ENCODE results near the gene HDC. TPM values are rescaled to one million over a fixed set of nuclear protein-coding genes. Genes with fewer than 3 reads are reported as not detected.

The HDC gene
- total and polyA plus RNA-seq, 2 of the 13 experiments (the other 11 are each of a cell fraction or from before 2014, with no cell fraction given) = not detected

- no peak for TF ChIP-seq ZNF333 (CRISPR knock-in tag; IDR thresholded peaks at IDR 0.05; ENCODE audit: borderline replicate concordance)
- no peak for TF ChIP-seq KLF11 (CRISPR knock-in tag; IDR thresholded peaks at IDR 0.05)
- no peak for TF ChIP-seq STAG1 (CRISPR knock-in tag; IDR thresholded peaks at IDR 0.05)
- no peak for TF ChIP-seq ZNF124 (CRISPR knock-in tag; IDR thresholded peaks at IDR 0.05)
- no peak for TF ChIP-seq FOXK2 (IDR thresholded peaks at IDR 0.05)
These were observed 54.9 kb downstream of the HDC start (continued) for GRCh38 chr15:50210462-50211157.

GRCh38 chr15:50209809-50210208 is 55.7 kb downstream of the HDC start:
- no peak overlapping the region for H3K27ac ChIP-seq (ENCODE audit: extremely low read length, insufficient read depth, low read length)
- no peaks in the 10 kb centered on the region for H3K27me3 ChIP-seq (ENCODE audit: control insufficient read depth in 1 of 2, insufficient read depth in 2 of 2, low read length in 2 of 2)
- peaks cover 5 to 36% of the 10 kb centered on the region in 2 experiments; a peak in 4 of 5 replicates for H3K36me3 ChIP-seq (replicated peaks in 1 of 2; ENCODE audit: control insufficient read depth in 1 of 2, insufficient read depth in 2 of 2, low read length in 2 of 2)
- 98% methylated on average over 4 of the region's 4 CpGs for WGBS (ENCODE audit: low lambda C conversion rate)
- H3K9ac ChIP-seq (ENCODE audit: insufficient read depth, low read depth, low read length) = no peak overlapping the region
- CTCF ChIA-PET (ENCODE audit: low intra/inter-chr PET ratio, low total read pairs) = no interaction called here
- H3K9me3 ChIP-seq (ENCODE audit: low read length) = peaks cover 5% of the 10 kb centered on the region; the same call in 1 of the 2 replicates
- POLR2A ChIA-PET = no interaction called here
- peaks cover 18% of the 10 kb centered on the region for H3K4me1 ChIP-seq (ENCODE audit: insufficient read depth, low read length)
- H4K20me1 ChIP-seq (ENCODE audit: insufficient read depth, low read length) = no peaks in the 10 kb centered on the region
- intact Hi-C loops (cut with micrococcal nuclease; ENCODE audit: unreplicated experiment) (no loop called here), in situ Hi-C loops (cut with HindIII; ENCODE audit: extremely low pct_ligation_motif_present, low pct_unique_long_range_greater_than_20kb) (no loop called here)
- H3K4me3 ChIP-seq (replicated peaks in 1 of 3; ENCODE audit: insufficient read depth in 1 of 3, low read depth in 2 of 3, low read length in 3 of 3) = no peak overlapping the region
- H3K79me2 ChIP-seq (ENCODE audit: insufficient read depth, low read length) = no peaks in the 10 kb centered on the region
- H2AFZ ChIP-seq (ENCODE audit: low read length) = no peak overlapping the region
- ATAC-seq = no peak
- DNase-seq (ENCODE audit: low spot score) = no peak
- BruUV-seq (replicated peaks) = no TSS peak
- FAIRE-seq = no peak
- no peak overlapping the region for H3K4me2 ChIP-seq (ENCODE audit: low read depth, low read length)
- TF ChIP-seq HOMEZ (CRISPR knock-in tag; IDR thresholded peaks at IDR 0.05; ENCODE audit: low read depth) = no peak
- no peak for TF ChIP-seq MBD4 (IDR thresholded peaks at IDR 0.05; ENCODE audit: borderline replicate concordance, low read length)
- no peak for TF ChIP-seq ARID5B (CRISPR knock-in tag; IDR thresholded peaks at IDR 0.05)
- TF ChIP-seq CBX1 (IDR thresholded peaks at IDR 0.05; ENCODE audit: low read depth) = no peak
